HG03108 (cell line): Measurements from ENCODE around the gene DBP.

Source experiments
- ATAC-seq: cut with Tn5 transposase; IDR thresholded peaks from one replicate; pipeline ENCODE4 v1.9.1; 2021; ENCODE audit warnings: moderate library complexity; ENCODE audit not compliant: unreplicated experiment

Gene DBP

DNA sequence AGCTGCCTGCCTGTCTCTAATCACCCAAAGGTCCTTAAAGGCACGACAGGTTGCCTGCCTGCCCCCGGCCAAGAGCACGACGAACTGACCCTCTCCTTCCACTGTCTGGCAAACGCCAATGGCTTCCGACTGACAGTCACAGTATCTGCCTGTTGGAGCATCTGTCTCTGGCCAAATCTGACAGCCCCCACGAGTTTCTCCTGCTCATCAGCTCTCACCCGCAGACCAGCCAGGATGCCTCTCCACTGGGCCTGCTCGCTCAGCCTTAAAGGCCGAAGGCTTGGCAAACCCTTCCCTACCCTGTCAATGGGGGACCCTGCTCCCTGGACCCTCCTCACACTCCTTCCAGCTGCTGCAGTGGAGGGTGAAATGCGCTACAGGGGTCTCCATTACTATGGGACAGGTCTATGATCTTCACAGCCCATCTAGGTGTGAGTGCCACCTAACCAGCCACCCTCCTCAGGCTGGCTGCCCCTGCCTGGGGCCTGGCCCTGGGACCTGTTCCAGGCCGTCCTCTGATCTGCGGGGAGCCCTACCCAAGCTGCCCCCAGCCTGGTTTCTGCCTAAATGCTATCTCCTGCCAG, 23.2 kb downstream of the DBP start:
- ATAC-seq = no peak

GRCh38 chr19:48613024-48613851, 23.9 kb downstream of the DBP start:
- ATAC-seq = no peak

- ATAC-seq = no peak
Measured at GRCh38 chr19:48611872-48612271, 25.3 kb downstream of the DBP start.

- ATAC-seq = no peak
Measured at GRCh38 chr19:48609571-48610108, 27.5 kb downstream of the DBP start.

DNA sequence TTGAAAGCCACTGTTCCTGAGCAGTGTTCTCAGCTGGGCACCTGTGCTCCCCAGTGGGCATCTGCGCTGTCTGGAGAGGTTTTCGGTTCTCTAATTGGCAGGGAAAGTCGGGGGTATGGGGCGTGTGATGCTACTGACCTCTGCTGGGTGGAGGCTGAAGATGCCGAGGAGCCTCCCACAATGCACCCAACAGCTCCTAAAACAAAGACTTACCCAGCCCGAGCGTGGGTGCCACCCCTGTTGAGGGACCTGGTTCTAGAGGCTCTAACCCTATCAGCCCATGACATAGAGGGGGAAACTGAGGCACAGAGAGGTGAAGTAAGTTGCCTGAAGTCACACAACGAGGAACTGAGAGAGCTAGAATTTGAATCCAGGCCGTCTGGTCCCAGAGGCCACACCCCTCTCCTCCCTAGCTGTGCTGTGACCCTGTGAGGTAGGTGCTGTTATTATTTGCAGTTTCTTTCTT, 28.3 kb downstream of the DBP start:
- no peak for ATAC-seq

DNA sequence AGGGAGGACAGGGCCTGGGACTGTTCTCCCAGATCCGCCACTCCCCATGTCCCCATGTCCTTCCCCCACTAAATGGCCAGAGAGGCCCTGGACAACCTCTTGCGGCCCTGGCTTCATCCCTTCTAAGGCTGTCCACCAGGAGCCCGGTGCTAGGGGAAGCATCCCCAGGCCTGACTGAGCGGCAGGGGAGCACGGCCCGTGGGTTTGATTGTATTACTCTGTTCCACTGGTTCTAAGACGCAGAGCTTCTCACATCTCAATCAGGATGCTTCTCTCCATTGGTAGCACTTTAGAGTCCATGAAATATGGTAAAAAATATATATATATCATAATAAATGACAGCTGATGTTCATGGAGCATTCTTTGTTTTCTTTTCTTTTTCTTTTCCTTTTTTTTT, 29.8 kb downstream of the DBP start:
- ATAC-seq = no peak

DNA sequence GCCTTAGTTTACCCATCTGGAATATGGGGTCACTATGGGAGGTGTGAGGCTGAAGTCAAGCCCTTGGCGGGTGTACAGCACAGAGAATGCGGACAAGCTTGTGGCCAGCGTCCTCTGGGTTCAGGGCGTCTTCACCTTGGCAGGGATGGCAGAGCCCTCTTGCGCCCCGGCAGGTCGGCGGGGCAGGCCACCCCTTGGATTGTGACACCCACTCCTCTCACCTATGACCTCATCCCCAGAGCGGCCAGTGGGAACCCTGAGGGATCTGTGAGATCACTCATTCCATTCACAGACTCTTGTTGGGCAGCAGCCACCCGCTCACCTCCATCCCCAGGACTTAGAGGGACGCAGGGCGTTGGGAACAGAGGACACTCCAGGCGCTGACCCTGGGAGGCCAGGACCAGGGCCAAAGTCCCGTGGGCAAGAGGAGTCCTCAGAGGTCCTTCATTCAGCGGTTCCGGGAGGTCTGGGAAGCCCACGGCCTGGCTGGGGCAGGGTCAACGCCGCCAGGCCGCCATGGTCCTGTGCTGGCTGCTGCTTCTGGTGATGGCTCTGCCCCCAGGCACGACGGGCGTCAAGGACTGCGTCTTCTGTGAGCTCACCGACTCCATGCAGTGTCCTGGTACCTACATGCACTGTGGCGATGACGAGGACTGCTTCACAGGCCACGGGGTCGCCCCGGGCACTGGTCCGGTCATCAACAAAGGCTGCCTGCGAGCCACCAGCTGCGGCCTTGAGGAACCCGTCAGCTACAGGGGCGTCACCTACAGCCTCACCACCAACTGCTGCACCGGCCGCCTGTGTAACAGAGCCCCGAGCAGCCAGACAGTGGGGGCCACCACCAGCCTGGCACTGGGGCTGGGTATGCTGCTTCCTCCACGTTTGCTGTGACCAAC, 30.5 kb downstream of the DBP start, which contains the start of gene SPACA4:
Gene SPACA4 (plus strand): TSS at position 280 of the 896 bp plus-strand sequence. CDS start 237 bp downstream, at position 517.
- no peak for ATAC-seq

GRCh38 chr19:48603850-48604249, 33.3 kb downstream of the DBP start:
- no peak for ATAC-seq

GRCh38 chr19:48603449-48603848, 33.7 kb downstream of the DBP start:
- no peak for ATAC-seq

DNA sequence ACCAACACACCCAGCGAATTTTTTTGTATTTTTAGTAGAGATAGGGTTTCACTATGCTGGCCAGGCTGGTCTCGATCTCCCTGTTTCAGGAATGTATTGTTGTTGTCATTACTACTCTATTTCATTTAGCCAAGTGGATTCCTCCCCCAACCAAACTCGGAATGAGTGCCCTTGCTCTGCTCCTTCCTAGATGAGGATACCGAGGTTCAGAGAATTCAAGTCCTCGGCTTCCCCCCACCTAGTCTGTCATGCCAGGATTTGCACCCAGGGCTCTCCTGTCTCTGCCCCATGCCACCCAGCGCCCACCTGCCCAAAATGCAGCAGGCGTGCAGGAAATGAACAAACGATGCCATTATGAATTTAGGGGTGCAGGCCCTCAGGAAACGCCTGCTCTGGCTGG, 34.2 kb downstream of the DBP start:
- ATAC-seq = no peak

DNA sequence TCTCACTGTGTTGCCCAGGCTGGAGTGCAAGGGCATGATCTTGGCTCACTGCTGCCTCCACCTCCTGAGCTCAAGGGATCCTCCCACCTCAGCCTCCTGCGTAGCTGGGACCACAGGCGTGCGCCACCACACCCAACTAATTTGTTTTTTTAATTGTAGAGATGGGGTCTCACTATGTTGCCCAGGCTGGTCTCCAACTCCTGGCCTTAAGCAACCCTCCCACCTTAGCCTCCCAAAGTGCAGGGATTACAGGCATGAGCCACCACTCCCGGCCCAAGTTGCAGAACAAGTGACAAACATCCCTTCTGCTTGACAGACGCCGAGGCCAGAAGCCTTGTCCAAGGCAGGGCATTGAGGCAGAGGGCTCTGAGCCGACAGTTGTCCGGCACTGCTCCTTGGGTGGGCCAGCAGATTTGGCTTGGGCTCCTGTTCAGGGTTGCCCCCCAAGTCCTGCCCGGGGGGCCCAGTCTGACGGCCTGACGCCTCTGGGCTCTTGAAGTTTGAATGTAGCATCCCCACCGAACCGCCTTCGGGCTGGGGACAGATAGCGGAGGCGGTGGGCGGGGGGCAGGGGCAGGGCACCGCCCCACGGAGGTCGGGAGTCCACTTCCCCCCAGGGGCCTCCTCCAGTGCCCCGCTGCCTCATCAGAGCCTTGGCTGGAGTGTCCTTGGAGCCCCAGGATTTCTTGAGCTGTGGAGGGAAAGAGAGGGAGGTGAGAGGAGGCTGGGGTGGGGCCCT, 36.3 kb downstream of the DBP start:
- no peak for ATAC-seq

DNA sequence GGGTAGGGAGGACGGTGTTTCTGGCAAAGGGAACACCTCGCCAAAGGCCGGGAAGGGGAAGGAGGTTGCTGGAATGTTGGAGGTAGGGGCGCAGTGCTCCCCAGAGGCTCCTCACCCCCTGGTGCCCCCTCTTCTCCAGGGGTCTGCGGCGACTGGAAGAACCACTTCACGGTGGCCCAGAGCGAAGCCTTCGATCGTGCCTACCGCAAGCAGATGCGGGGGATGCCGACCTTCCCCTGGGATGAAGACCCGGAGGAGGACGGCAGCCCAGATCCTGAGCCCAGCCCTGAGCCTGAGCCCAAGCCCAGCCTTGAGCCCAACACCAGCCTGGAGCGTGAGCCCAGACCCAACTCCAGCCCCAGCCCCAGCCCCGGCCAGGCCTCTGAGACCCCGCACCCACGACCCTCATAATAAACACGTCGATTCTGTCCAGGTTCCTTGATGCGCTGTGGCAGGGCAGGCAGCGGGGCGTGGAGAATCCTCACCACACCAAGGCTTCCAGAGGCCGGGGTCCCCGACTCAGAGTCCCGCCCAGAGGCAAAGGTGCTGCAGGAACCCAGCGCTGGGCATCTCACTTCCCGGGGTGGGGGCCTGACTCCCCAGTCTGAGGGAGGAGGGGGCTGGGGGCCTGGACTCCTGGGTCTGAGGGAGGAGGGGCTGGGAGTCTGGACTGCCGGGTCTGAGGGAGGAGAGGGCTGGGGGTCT, 38.0 kb downstream of the DBP start:
- ATAC-seq = no peak

DNA sequence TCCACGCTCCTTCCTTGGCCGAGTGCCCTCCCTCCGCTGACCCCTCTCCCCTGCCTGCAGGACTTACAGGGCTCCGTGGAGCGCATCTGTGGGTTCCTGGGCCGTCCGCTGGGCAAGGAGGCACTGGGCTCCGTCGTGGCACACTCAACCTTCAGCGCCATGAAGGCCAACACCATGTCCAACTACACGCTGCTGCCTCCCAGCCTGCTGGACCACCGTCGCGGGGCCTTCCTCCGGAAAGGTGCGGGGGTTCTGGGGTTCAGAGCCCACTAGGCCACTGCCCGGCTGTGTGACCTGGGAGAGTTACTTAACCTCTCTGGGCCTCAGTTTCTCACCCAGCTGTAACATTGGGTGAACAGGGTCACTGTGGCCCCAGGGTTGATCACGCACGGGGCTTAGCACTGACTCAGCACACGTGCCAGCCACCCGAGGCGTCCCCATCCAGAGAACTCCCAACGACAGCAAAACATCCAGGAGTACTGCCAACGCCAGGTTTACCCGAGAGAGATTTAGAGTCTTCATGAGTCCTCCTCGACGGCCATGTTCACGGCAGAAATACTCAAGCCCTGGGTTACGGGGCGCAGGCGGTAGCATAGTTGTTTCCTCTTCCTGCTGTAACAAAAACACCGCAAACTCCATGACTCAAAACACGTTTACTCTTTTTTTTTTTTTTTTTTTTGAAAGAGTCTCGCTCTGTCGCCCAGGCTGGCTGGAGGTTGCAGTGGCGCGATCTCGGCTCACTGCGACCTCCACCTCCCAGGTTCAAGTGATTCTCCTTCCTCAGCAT, 40.3 kb downstream of the DBP start:
- ATAC-seq = no peak

- no peak for ATAC-seq
Measured at GRCh38 chr19:48596237-48596636, 40.9 kb downstream of the DBP start.

- ATAC-seq = no peak
Measured at GRCh38 chr19:48595833-48596232, 41.3 kb downstream of the DBP start.

DNA sequence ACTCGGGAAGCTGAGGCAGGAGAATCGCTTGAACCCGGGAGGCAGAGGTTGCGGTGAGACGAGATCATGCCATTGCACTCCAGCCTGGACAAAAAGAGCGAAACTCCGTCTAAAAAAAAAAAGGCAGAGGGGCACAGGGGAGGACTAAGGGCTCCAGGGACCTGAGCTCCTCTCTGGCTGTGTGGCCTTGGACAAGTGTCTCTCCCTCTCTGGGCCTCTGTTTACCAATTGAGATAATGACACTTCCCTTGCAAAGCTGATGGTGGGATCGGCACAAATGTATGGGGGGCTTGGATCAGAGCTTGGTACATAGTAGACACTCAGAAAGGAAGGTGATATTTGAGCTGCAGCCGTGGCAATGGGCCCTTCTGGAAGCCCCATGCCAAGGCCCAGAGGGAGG, 42.0 kb downstream of the DBP start:
- no peak for ATAC-seq

GRCh38 chr19:48591021-48591420, 46.2 kb downstream of the DBP start:
- no peak for ATAC-seq

DNA sequence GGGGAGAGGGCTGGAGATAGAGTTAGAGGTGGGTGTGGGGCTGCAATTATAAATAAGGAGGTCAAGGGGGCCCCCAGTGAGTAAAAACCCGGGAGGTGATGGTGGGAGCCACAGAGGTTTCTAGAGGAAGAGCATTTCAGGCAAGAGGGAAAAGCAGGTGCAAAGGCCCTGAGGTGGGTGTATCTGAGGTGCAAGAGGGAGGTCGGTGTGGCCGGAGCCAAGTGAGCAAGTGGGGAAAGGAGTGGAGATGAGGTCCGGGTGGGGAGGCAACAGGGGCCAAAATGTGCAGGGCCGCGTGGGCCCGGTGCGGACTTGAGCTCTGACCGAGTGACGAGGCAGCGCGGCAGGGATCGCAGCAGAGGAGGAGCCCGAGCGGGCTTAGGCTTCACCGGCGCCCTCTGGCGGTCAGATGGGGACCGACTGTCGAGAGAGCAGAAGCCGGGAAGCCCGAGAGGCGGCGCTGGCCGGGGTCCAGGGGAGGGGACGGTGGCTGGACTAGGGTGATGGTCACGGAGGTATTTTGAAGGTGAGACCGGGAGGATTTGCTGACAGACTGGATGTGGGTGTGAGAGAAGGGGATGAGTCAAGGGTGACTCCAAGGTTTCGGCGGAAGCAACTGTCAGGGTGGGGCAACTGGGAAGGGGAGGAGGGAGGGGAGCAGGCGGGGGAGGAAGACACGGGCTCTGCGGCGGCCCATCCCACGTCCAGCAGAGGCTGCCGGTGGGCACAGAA, 48.3 kb downstream of the DBP start:
- no peak for ATAC-seq
